ENCODE measurements around the gene CTXND1. TPM values are rescaled to one million over a fixed set of nuclear protein-coding genes. Genes with fewer than 3 reads are reported as not detected.
A peak's percentile ranks its signal among the peaks of the same experiment; 100 is the strongest.

The CTXND1 gene
- total and polyA plus RNA-seq, 8 donors = 0.29 to 4.3 (median 1.4) TPM

DNA sequence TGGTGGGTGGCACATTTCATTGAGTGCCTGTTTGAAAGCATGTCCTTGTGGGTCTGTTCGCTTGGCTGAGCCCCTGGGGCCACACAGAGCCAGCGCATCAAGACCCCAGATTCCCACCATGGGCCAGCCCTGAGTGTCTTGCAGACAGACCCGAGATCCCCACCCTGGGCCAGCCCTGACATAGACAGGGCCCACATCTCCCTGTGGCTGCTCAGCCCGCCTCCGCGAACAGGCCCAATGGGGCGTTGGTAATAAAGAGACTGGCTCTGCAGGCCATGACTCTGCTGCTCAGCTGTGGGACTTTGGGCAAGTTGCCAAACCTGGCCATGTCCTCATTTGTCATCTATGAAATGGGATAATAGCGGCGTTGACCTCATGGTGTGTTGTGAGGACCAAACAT is 76.6 kb downstream of the CTXND1 start:
- no peak overlapping the region for H3K4me3 ChIP-seq
- no peaks in the 10 kb centered on the region for H3K27me3 ChIP-seq
- H3K4me1 ChIP-seq = peaks cover 4 to 31% (median 13%) of the 10 kb centered on the region in 4 donors
- H3K27ac ChIP-seq = no peak overlapping the region
- WGBS, 5 donors = 95 to 98% (median 96%) methylated on average over 5 to 9 of the region's 9 CpGs
- no peak for DNase-seq
- no peak for TF ChIP-seq POLR2A (IDR thresholded peaks at IDR 0.05)
- TF ChIP-seq, protein P1, sequence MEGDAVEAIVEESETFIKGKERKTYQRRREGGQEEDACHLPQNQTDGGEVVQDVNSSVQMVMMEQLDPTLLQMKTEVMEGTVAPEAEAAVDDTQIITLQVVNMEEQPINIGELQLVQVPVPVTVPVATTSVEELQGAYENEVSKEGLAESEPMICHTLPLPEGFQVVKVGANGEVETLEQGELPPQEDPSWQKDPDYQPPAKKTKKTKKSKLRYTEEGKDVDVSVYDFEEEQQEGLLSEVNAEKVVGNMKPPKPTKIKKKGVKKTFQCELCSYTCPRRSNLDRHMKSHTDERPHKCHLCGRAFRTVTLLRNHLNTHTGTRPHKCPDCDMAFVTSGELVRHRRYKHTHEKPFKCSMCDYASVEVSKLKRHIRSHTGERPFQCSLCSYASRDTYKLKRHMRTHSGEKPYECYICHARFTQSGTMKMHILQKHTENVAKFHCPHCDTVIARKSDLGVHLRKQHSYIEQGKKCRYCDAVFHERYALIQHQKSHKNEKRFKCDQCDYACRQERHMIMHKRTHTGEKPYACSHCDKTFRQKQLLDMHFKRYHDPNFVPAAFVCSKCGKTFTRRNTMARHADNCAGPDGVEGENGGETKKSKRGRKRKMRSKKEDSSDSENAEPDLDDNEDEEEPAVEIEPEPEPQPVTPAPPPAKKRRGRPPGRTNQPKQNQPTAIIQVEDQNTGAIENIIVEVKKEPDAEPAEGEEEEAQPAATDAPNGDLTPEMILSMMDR (IDR thresholded peaks at IDR 0.05) = no peak
- TF ChIP-seq POLR2AphosphoS5 (IDR thresholded peaks at IDR 0.05) = no peak
- no peak for TF ChIP-seq EP300 (IDR thresholded peaks at IDR 0.05)
- intact Hi-C loops (cut with DNase I; ENCODE audit: low total_unique reads) = no loop called here
- H3K9me3 ChIP-seq = no peaks in the 10 kb centered on the region
- peaks cover 0 to 74% (median 27%) of the 10 kb centered on the region in 4 donors for H3K36me3 ChIP-seq

GRCh38 chr15:80174017-80174746 is 77.8 kb downstream of the CTXND1 start:
- no peak for DNase-seq
- H3K4me1 ChIP-seq = peaks cover 0 to 23% (median 10%) of the 10 kb centered on the region in 4 donors
- H3K27ac ChIP-seq = peak overlapping the region in 3 of 5 donors; percentile 28 to 58 (median 50)
- TF ChIP-seq POLR2AphosphoS5 (IDR thresholded peaks at IDR 0.05) (peak in 1 of 3 donors; percentile 26), POLR2A (IDR thresholded peaks at IDR 0.05) (no peak), EP300 (IDR thresholded peaks at IDR 0.05) (no peak)
- TF ChIP-seq, protein P1 (IDR thresholded peaks at IDR 0.05) = no peak
- peaks cover 0 to 74% (median 25%) of the 10 kb centered on the region in 4 donors for H3K36me3 ChIP-seq
- WGBS, 5 donors = 76 to 87% (median 81%) methylated on average over 11 of the region's 11 CpGs
- no peaks in the 10 kb centered on the region for H3K27me3 ChIP-seq
- intact Hi-C loops (cut with DNase I; ENCODE audit: low total_unique reads) = no loop called here
- H3K4me3 ChIP-seq = no peak overlapping the region
- no peaks in the 10 kb centered on the region for H3K9me3 ChIP-seq

GRCh38 chr15:80173022-80173759 is 78.8 kb downstream of the CTXND1 start:
- Histone ChIP-seq H3K27ac (peak overlapping the region in 1 of 5 donors; percentile 49), H3K27me3 (no peaks in the 10 kb centered on the region), H3K4me3 (no peak overlapping the region), H3K4me1 (peaks cover 0 to 21% (median 10%) of the 10 kb centered on the region in 4 donors), H3K36me3 (peaks cover 0 to 76% (median 30%) of the 10 kb centered on the region in 4 donors), H3K9me3 (no peaks in the 10 kb centered on the region)
- DNase-seq = peak; percentile 85 to 88
- TF ChIP-seq POLR2AphosphoS5 (IDR thresholded peaks at IDR 0.05) = no peak
- TF ChIP-seq, protein P1 (IDR thresholded peaks at IDR 0.05) = peak in 5 of 7 experiments; percentile 51 to 76 (median 68)
- intact Hi-C loops (cut with DNase I; ENCODE audit: low total_unique reads) = no loop called here
- 62 to 70% (median 64%) methylated on average over 8 to 10 of the region's 10 CpGs for WGBS, 5 donors

- H3K36me3 ChIP-seq = peaks cover 0 to 74% (median 30%) of the 10 kb centered on the region in 4 donors
Measured at GRCh38 chr15:80172401-80172800, 79.6 kb downstream of the CTXND1 start.

More at GRCh38 chr15:80172401-80172800, 79.6 kb downstream of the CTXND1 start:
- TF ChIP-seq, protein P1 (IDR thresholded peaks at IDR 0.05) = no peak
- intact Hi-C loops (cut with DNase I; ENCODE audit: low total_unique reads) = no loop called here
- no peaks in the 10 kb centered on the region for H3K27me3 ChIP-seq
- H3K9me3 ChIP-seq = no peaks in the 10 kb centered on the region
- H3K27ac ChIP-seq = no peak overlapping the region
- 67 to 87% (median 79%) methylated on average over 8 of the region's 8 CpGs for WGBS, 5 donors
- no peak for DNase-seq
- peaks cover 0 to 21% (median 10%) of the 10 kb centered on the region in 4 donors for H3K4me1 ChIP-seq
- no peak overlapping the region for H3K4me3 ChIP-seq
